ENCODE data around the gene COX7A2L.

COX7A2L gene

DNA sequence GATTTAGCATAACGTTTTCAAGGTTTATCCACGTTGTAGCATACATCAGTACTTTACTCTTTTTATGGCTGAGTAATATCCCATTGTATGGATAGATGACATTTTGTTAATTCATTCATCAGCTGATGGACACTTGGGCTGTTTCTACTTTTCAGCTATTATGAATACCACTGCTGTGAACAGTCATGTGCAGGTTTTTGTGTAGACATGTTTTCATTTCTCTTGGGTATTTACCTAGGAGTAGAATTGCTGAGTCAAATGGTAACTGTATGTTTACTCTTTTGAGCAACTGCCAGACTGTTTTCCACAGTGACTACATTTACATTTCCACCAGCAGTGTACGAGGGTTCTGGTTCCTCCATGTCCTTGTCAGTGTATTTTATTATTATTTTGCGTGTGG, 33.9 kb downstream of the COX7A2L start:
- H3K4me3 ChIP-seq (ENCODE audit: low read depth, low read length), result no peak overlapping the region
- TF ChIP-seq, protein P1, sequence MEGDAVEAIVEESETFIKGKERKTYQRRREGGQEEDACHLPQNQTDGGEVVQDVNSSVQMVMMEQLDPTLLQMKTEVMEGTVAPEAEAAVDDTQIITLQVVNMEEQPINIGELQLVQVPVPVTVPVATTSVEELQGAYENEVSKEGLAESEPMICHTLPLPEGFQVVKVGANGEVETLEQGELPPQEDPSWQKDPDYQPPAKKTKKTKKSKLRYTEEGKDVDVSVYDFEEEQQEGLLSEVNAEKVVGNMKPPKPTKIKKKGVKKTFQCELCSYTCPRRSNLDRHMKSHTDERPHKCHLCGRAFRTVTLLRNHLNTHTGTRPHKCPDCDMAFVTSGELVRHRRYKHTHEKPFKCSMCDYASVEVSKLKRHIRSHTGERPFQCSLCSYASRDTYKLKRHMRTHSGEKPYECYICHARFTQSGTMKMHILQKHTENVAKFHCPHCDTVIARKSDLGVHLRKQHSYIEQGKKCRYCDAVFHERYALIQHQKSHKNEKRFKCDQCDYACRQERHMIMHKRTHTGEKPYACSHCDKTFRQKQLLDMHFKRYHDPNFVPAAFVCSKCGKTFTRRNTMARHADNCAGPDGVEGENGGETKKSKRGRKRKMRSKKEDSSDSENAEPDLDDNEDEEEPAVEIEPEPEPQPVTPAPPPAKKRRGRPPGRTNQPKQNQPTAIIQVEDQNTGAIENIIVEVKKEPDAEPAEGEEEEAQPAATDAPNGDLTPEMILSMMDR (IDR thresholded peaks at IDR 0.05; ENCODE audit: control insufficient read depth, extremely low read depth, insufficient read depth), result no peak
- DNase-seq (ENCODE audit: low read depth), result peak; percentile 63

DNA sequence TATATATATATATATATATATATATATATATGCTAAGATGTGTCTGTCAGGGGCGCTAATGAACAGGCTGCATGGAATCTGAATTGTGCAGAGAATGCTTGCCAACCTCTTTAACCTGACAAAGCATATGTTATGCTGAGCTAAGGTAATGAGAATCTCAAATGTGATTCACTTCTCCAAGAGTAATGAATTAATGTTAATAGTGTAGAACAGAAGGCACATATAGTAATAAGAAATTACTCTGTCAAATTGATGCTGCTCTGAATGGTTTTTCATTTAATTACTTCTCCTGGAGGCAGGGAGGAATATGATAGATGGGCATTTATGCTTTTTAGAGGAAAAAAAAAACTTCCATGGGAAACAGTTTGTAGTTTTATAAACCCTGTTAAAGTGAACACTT, 35.4 kb downstream of the COX7A2L start:
- no peak for DNase-seq (ENCODE audit: low read depth)
- TF ChIP-seq, protein P1 (IDR thresholded peaks at IDR 0.05; ENCODE audit: control insufficient read depth, extremely low read depth, insufficient read depth), result no peak

DNA sequence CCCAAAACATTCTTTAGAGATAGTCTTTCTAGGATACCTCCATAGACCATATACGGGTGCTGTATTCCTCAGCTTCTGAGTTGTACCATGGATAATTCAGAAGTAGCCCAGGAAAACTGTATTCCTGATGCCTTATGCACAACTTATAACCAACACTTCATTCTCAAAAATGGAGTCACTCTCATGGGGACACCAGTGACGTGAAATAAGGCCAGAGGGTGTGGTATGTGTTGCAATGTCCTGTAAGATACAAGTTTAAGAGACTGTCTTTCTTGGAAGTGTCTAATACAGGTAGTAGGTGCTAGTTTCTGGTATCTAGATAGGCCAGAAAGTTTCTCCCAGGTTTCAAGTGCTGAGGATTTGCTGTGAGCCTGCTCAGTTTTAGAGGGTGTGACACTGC, 36.1 kb downstream of the COX7A2L start:
- H3K4me3 ChIP-seq (ENCODE audit: low read depth, low read length), result no peak overlapping the region
- TF ChIP-seq, protein P1 (IDR thresholded peaks at IDR 0.05; ENCODE audit: control insufficient read depth, extremely low read depth, insufficient read depth), result no peak
- no peak for DNase-seq (ENCODE audit: low read depth)

More for the DNA sequence above, 35.4 kb downstream of the COX7A2L start:
- no peak overlapping the region for H3K4me3 ChIP-seq (ENCODE audit: low read depth, low read length)

DNA sequence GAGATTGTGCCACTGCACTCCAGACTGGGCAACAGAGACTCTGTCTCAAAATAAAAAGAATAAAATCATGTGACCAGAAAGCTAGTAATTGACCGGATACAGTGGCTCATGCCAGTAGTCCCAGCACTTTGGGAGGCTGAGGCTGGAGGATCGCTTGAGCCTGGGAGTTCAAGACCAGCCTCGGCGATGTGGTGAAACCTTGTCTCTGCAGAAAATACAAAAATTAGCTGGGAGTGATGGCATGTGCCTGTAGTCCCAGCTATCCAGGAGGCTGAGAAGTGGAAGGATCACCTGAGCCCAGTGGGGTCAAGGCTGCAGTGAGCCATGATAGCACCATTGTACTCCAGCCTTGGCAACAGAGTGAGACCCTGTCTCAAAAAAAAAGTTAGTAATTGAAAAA, 36.8 kb downstream of the COX7A2L start:
- TF ChIP-seq, protein P1 (IDR thresholded peaks at IDR 0.05; ENCODE audit: control insufficient read depth, extremely low read depth, insufficient read depth), result no peak
- H3K4me3 ChIP-seq (ENCODE audit: low read depth, low read length), result no peak overlapping the region
- DNase-seq (ENCODE audit: low read depth), result no peak

DNA sequence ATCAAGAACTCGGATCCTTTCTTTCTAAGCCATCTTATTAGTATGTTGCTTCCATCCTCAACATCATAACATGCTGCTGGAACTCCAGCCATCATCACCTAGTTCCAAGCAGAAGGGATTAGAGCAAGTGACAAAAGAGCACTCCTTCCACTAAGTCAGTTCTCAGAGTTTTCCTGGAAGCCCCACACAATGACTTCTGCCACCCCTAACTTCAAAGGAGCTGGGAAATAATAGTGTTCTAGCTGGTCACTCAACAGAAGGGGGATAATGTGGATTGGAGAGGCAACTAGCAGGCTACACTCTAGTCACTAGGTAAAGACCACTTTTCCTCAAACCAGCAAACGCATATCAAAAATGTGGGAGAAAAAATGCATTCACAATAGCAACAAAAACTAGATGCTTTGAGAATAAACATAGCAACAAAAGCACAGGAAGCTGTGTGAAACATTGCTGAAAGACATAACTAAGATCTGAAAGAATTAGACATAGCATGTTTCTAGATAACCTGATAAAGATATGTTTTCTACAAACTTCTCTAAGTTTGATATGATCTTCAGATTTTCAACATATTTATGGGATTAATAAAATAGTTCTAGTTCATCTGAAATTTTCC, 39.5 kb downstream of the COX7A2L start:
- DNase-seq (ENCODE audit: low read depth), result no peak

DNA sequence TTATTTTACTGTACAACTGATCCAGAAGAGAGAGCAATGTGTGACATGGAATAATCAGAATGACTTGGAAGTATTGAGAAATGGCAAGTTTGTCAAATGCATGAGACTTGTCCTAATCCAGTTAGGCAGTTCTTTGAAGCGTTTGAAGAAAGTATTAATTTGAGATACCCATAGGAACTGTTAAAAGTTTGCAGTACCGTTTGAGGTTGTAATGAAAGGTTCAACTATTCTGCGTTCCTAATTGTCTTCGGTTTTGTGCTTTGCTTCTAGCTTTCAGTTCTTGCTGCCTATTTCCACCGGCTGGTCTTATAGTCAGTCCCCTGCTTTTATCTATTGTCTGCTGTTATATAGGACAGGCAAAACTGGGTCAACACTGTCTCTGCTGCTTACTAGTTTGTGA, 41.8 kb downstream of the COX7A2L start:
- no peak overlapping the region for H3K4me3 ChIP-seq (ENCODE audit: low read depth, low read length)
- TF ChIP-seq, protein P1 (IDR thresholded peaks at IDR 0.05; ENCODE audit: control insufficient read depth, extremely low read depth, insufficient read depth), result no peak
- no peak for DNase-seq (ENCODE audit: low read depth)

More for the DNA sequence above, 39.5 kb downstream of the COX7A2L start:
- no peak overlapping the region for H3K4me3 ChIP-seq (ENCODE audit: low read depth, low read length)
- TF ChIP-seq, protein P1 (IDR thresholded peaks at IDR 0.05; ENCODE audit: control insufficient read depth, extremely low read depth, insufficient read depth), result no peak

DNA sequence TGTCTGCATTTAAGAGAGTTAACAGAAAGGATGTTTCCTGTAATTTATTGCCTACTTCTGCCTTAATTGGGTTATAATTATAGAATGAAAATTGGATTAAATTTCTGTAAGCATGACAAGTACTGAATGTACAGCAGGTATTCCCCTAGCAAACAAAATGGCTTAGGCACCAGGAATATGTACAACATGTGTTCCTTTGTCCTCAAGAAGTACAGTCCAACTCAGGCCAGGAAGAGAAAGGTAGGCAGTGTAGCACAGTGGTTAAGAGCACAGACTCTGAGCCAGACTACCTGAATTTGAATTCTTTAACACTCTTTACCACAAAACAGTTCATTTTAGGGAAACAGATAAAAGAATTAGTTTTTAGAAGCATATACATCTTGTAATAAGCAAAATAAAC, 43.1 kb downstream of the COX7A2L start:
- no peak for DNase-seq (ENCODE audit: low read depth)
- H3K4me3 ChIP-seq (ENCODE audit: low read depth, low read length), result no peak overlapping the region
- TF ChIP-seq, protein P1 (IDR thresholded peaks at IDR 0.05; ENCODE audit: control insufficient read depth, extremely low read depth, insufficient read depth), result no peak
